HuH-7 (cell line): Measurements from ENCODE around the gene BLMH.
A peak's percentile ranks its signal among the peaks of the same experiment; 100 is the strongest.
"Not testable (repeated sequence)": the region's sequence is repeated elsewhere in the genome, so short reads cannot be mapped to it uniquely, and the experiment has no call there.

Experiments used
- DNase-seq: peaks from one replicate; pipeline ENCODE4 v3.0.0; 2011; ENCODE audit warnings: low spot score

Gene BLMH

GRCh38 chr17:30249460-30249859 lies 42.3 kb downstream of the BLMH start:
- no peak for DNase-seq

GRCh38 chr17:30248786-30249185 lies 43.0 kb downstream of the BLMH start:
- no peak for DNase-seq

- DNase-seq: no peak
These were observed 45.3 kb downstream of the BLMH start for GRCh38 chr17:30246460-30246859.

DNA sequence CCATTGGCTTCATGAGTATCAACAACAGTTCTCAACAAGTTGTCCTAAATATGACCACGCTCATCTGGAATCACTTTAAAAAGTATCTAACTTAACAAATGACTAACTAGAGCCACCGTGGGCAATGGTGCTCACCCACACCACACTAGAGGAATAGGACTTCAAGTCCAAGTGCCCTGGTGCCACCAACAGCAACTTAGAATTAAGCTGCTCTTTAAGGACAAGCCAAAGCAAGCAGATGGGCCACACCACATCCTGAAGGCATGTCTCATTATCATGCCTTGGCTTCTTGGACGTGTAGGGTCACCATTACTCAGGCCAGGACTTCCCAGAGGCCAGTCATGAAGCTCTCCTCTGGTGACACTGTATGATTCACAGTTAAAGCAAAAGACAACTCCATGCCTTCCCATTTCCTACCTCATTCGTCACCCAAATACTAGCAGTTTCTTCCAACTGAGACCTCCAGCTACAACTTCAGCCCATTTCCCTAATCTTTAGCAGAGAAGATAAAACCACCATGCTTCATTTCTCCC lies 46.8 kb downstream of the BLMH start:
- DNase-seq: no peak

GRCh38 chr17:30243568-30243967 lies 48.2 kb downstream of the BLMH start:
- no peak for DNase-seq

DNA sequence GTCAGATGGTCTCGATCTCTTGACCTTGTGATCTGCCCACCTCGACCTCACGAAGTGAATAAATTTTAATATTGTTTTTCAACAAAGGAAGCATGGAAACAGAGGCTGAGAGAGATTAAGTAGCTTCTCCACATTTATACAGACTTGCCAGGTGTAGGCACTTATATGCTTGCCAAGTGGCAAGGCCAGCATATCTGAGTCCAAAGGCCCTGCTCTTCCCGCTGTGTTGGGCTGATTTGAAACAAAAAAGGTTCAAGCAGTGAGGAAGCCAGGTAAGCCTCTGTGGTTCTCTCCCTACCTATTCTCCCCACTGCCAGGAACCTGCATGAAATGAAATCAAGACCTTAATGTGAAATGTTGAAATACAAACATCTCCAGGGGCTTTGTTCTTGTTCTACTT lies 48.7 kb downstream of the BLMH start:
- no peak for DNase-seq

- no peak for DNase-seq
These were observed 50.7 kb downstream of the BLMH start for GRCh38 chr17:30241051-30241450.

DNA sequence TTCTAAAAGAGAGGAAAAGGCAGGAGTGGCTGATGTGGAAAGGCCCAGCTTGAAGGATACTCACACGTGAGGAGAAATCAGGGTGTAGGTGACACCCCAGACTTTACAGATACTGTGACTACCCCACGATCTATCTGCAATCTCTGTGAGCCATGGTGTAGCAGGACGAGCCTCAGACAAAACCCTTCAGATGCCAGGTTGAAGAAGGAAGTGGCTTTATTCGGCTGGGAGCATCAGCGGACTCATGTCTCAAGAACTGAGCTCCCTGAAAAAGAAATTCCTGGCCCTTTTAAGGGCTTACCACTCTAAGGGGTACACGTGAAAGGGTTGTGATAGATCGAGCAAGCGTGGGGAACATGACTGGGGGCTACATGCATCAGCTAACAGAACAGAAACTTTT lies 51.6 kb downstream of the BLMH start:
- no peak for DNase-seq

DNA sequence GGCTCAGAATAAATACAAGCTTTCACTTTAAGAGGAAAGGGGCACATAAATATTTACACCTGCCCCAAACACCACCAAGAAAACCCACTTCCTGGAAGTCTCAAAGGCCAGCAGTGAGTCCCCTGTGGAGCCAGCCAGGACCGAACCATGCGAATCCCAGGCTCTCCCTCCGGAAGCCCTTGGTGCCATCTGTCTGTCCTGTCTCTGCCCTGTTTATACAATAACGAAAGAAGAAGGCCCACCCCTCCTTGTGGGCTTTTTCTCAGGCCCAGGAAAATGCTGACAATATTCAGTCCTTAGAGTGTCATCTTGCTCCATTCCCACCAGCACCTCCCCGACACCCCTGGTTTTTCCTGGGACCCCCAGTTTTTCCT lies 52.7 kb downstream of the BLMH start:
- DNase-seq: no peak

GRCh38 chr17:30238387-30239088 lies 53.2 kb downstream of the BLMH start:
- no peak for DNase-seq

- no peak for DNase-seq
These were observed 53.8 kb downstream of the BLMH start for GRCh38 chr17:30238003-30238344.

GRCh38 chr17:30237296-30238002 lies 54.3 kb downstream of the BLMH start:
- DNase-seq: no peak

- DNase-seq: peak; percentile 90
These were observed 55.0 kb downstream of the BLMH start for GRCh38 chr17:30236766-30237165.

DNA sequence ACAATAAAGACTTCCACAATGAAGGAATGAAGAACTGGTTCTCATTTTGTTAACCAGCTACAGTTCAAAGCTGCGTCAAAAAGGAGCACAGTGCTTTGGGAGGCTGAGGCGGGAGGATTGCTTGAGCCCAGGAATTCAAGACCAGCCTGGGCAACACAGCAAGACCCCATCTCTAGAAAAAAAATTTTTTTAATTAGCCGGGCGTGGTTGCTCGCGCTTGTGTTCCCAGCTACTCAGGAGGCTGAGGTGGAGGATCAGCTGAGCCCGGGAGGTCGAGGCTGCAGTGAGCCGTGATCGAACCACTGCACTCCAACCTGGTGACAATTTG lies 55.5 kb downstream of the BLMH start:
- no peak for DNase-seq

DNA sequence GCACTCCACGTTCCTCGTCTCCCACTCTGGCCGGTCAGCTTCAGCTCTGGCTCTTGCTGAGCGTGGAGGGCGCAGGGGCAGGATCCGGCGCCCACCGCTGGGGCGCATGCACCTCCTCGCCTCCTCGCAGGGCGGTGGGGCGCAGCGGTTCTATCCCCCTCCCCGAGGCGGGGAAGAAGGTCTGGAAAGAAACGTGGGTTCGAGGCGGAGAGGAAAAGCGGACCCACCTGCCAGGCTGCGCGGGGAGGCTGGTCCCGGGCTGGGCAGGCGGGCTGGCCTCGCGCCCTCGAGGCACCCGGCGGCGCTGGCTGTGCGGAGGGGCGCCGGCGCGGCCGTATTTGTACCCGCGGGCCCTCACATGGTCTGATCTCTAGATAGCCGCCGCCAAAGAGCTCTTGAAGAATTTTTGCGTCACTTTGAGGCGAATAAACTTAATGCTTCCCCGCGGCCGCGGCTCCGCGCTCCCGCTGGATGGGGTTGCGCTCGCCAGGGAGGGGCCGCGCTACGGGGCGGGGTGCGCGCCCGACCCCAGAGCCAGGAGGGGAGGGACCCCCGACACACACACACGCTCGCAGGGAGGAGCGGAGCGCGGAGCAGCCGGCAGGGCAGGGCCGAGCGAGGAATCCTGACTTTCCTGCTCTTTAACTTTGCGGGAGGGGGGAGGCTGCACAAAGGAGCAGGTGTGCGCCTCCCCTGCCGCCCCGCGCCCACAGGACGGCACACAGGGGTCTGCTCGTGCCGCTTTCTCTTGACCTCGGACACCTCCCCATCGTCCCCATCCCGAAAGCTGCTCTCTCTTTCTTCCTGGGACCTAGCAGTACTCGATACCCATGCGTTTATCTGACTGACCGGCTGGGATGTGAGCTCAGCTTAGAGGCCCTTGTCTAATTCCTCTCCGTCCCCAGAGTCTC lies 56.1 kb downstream of the BLMH start, which contains the start of gene SLC6A4:
Gene SLC6A4, minus strand, starts transcription at position 312 of the 911 bp plus-strand sequence. CDS start 13,739 bp downstream, outside the sequence.
- DNase-seq: no peak

- no peak for DNase-seq
These were observed 56.8 kb downstream of the BLMH start for GRCh38 chr17:30234964-30235363.

DNA sequence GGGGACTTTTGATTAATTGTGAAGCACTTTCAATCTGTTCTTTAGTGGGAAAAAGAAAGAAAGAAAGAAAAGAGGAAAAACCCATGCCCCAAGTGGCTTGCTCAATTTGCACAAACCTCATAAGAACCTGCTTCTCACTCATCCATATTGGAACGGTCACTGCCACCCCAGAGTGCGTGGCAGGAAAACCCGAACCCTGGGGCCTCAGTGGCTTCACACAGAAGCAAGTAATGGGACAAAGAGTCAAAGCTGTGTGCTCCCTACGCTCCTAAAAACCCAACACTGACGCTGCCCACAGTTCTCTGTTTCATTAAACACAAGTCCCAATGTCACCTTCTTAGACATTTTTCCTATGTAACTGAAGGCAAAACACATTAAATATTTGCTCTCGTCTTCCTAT lies 57.4 kb downstream of the BLMH start:
- DNase-seq: no peak

DNA sequence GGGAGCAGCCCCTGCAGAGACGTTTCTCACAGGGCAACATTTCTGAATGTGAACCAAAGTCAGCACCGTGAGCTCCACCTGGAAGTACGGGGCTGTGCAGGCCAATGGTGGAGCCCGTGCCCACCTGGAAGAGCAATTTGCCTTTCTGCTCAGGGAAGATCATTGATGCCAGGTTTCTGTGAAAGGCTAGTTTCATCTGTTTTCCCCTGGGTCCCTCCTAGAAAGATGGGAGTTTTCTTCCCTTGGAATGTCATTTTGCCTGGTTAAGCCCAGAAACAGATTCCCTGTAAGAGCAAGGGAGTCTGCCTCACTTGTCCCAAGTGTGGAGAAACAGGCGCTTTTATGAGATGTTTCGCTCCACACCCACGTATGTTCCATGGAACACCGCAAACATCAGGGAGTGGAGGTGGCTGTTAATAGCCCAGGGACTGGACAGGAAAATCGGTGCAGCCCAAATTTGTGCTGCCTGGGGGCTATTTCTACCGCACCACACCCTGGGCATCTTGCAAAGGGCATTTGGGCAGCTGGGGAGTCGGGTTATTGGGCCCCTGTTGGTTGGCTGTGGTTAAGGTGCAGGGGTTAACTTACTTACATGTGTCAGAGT lies 58.8 kb downstream of the BLMH start:
- no peak for DNase-seq

- DNase-seq: no peak
These were observed 59.5 kb downstream of the BLMH start for GRCh38 chr17:30232015-30232823.

GRCh38 chr17:30230596-30231125 lies 61.1 kb downstream of the BLMH start:
- no peak for DNase-seq

GRCh38 chr17:30230009-30230408 lies 61.7 kb downstream of the BLMH start:
- not testable (repeated sequence) for DNase-seq
